Measurements from ENCODE around the gene FAM180B.

Gene FAM180B

DNA sequence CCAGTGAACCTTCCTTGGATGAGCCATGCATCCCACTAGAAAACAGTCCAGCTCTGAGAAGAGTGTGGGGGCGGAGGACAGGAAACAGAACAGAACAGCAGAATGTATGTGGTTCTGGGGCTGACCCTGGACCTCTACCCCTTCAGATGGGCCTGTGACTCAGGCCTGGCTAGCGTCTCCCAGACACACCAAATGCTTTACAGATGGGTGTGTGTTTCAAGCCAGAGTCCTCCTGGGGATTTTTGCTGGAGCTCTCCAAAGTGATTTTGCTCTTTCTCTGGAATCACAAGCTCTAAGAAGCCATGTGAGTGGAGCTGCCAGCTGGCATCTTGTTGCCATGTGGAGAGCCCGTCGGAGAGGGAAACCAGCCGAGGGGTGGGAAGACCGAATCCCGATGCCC, 20.9 kb downstream of the FAM180B start:
- DNase-seq (ENCODE audit: extremely low read depth, low read depth) = peak; percentile 93
- no peak overlapping the region for H3K4me3 ChIP-seq (replicated peaks; ENCODE audit: low read depth, low read length)
- TF ChIP-seq, protein P1, sequence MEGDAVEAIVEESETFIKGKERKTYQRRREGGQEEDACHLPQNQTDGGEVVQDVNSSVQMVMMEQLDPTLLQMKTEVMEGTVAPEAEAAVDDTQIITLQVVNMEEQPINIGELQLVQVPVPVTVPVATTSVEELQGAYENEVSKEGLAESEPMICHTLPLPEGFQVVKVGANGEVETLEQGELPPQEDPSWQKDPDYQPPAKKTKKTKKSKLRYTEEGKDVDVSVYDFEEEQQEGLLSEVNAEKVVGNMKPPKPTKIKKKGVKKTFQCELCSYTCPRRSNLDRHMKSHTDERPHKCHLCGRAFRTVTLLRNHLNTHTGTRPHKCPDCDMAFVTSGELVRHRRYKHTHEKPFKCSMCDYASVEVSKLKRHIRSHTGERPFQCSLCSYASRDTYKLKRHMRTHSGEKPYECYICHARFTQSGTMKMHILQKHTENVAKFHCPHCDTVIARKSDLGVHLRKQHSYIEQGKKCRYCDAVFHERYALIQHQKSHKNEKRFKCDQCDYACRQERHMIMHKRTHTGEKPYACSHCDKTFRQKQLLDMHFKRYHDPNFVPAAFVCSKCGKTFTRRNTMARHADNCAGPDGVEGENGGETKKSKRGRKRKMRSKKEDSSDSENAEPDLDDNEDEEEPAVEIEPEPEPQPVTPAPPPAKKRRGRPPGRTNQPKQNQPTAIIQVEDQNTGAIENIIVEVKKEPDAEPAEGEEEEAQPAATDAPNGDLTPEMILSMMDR (IDR thresholded peaks at IDR 0.05; ENCODE audit: low read depth, low read length, missing control alignments) = no peak

DNA sequence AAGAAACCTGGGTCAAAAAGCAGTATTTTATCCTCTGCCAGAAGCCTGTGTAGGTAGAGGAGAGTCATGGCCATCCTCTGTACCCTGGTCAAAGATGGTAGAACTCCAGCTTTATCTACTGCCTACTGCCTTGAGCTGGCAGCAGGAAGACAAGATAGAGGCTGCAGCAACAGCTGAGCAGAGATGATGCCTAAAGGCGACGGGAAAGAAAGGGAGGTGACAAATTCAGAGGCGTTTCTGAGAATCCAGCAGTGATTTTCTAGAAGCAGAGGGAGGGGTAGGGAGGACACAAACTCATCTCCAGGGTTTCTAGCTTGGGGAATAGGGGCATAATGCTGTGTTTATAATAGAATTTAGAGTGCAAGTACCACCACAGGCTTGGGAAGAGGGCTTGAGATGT, 23.2 kb downstream of the FAM180B start:
- TF ChIP-seq, protein P1 (IDR thresholded peaks at IDR 0.05; ENCODE audit: low read depth, low read length, missing control alignments) = no peak
- no peak overlapping the region for H3K4me3 ChIP-seq (replicated peaks; ENCODE audit: low read depth, low read length)
- DNase-seq (ENCODE audit: extremely low read depth, low read depth) = no peak

DNA sequence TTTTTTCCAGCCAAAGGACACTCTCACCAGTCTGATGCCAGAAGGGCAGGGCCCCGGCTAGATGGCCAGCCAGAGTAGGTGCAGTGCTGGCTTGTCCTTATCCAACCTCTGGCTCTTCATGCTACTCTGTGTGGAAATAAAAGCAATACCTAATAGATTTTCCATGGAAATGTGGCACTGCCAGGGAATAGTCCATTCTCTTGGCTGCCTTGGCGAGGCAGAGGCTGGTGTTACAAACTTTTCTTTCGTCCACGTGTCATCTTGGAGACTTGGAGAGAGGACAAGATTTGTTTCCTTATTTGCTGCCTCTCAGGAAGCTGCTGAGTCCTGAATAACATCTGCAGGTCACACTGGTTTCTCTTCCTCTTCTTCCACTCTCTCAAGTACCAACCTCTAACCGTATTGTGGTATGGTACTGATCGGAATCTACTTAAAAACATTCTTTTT, 24.9 kb downstream of the FAM180B start:
- DNase-seq (ENCODE audit: extremely low read depth, low read depth) = no peak
- H3K4me3 ChIP-seq (replicated peaks; ENCODE audit: low read depth, low read length) = no peak overlapping the region
- TF ChIP-seq, protein P1 (IDR thresholded peaks at IDR 0.05; ENCODE audit: low read depth, low read length, missing control alignments) = no peak

DNA sequence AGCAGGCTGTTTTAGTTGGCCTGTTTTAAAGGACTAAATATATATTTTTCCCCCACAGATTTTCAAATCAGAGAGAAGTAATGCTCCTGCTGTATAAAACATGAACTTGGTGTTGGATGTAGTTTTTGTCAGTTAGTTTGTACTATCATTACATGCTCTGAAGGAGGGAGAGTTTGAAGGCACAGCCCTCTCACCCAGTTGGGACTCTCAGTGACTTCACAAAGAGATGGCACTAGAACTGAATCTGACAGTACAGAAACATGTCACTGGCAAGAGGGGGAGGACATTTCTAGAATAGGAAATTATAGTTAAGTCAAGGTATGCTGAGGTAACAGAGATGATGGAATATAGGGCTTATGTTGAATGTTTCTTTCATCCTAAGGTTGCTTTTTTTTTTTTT, 28.8 kb downstream of the FAM180B start:
- no peak for DNase-seq (ENCODE audit: extremely low read depth, low read depth)
- no peak overlapping the region for H3K4me3 ChIP-seq (replicated peaks; ENCODE audit: low read depth, low read length)
- TF ChIP-seq, protein P1 (IDR thresholded peaks at IDR 0.05; ENCODE audit: low read depth, low read length, missing control alignments) = no peak

DNA sequence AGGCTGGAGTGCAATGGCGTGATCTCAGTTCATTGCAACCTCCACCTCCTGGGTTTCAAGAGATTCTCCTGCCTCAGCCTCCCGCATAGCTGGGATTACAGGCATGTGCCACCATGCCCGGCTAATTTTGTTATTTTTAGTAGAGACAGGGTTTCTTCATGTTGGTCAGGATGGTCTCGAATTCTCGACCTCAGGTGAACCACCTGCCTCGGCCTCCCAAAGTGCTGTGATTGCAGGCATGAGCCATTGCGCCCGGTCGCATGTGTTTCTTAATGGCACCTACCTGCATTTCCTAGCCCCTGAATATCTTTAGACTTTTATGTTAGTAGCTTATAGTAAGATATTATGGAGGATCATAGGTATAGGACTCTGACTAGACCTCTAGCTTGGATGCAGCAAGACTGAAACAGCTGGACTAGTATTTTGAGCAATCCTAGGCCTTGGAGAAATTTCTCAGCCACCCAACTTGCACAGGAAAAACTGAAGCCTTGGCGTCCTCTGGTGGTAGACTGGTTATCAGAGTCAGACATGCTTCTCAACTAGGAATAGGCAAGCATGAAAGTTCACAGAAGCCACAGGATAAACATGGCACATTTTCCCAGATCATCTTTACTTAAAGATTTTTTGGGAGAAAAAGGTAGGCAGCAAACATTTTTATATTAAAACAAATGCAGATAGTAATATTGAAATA, 30.4 kb downstream of the FAM180B start:
- H3K4me3 ChIP-seq (replicated peaks; ENCODE audit: low read depth, low read length) = no peak overlapping the region
- DNase-seq (ENCODE audit: extremely low read depth, low read depth) = peak; percentile 59
- TF ChIP-seq, protein P1 (IDR thresholded peaks at IDR 0.05; ENCODE audit: low read depth, low read length, missing control alignments) = peak; percentile 88

DNA sequence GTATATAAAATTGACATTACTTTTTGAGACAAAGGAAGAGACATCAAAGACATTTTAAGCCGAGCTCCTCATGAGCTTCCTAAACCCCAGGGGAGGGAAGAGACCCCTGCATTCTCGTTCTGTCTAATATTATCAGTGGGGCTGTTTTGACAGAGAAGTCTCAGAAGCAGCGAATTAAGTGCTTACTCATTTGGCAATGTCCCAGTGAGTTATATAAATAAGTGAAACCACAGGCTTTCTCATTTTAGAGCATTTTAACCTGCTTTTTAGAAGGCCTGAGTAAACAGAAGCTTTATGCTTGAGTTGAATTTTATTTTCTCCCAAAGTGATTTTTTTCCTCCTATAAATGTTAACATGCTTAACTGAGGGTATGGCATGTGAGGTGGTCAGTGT, 30.9 kb downstream of the FAM180B start:
- TF ChIP-seq, protein P1 (IDR thresholded peaks at IDR 0.05; ENCODE audit: low read depth, low read length, missing control alignments) = no peak
- no peak overlapping the region for H3K4me3 ChIP-seq (replicated peaks; ENCODE audit: low read depth, low read length)
- no peak for DNase-seq (ENCODE audit: extremely low read depth, low read depth)

All from HFF-Myc (cell line).